H9 (cell line): ENCODE measurements around the gene HAGH. TPM values are rescaled to one million over a fixed set of nuclear protein-coding genes. Genes with fewer than 3 reads are reported as not detected.

Experiments
- DNase-seq: peaks from one replicate; pipeline ENCODE4 v3.0.0-alpha.2; 2017
- H2AFZ ChIP-seq: one replicate; pipeline ENCODE4 v1.6.1; 2013; ENCODE audit warnings: mild to moderate bottlenecking, low read length, control low read depth, moderate library complexity
- H2AK5ac ChIP-seq: 2 replicates; pipeline ENCODE4 v1.6.1; 2013; ENCODE audit warnings: low read length, control low read depth, mixed read lengths; ENCODE audit not compliant: insufficient read length
- H2BK120ac ChIP-seq: one replicate; pipeline ENCODE4 v1.6.1; 2013; ENCODE audit warnings: low read depth, mild to moderate bottlenecking, low read length, control low read depth, inconsistent platforms; ENCODE audit not compliant: poor library complexity, severe bottlenecking
- H2BK12ac ChIP-seq: 2 replicates; pipeline ENCODE4 v1.6.1; 2013; ENCODE audit warnings: low read length, control low read depth, mixed read lengths, low read depth; ENCODE audit not compliant: insufficient read length
- H2BK15ac ChIP-seq: 2 replicates; pipeline ENCODE4 v1.6.1; 2013; ENCODE audit warnings: low read depth, low read length, control low read depth
- H2BK20ac ChIP-seq: one replicate; pipeline ENCODE4 v1.6.1; 2013; ENCODE audit warnings: low read depth, mild to moderate bottlenecking, low read length, control low read depth, inconsistent platforms; ENCODE audit not compliant: poor library complexity, severe bottlenecking
- H2BK5ac ChIP-seq: 2 replicates; pipeline ENCODE4 v1.6.1; 2013; ENCODE audit warnings: low read length, control low read depth, mixed read lengths; ENCODE audit not compliant: insufficient read length
- H3K14ac ChIP-seq: 2 replicates; pipeline ENCODE4 v1.6.1; 2013; ENCODE audit warnings: low read length, control low read depth; ENCODE audit not compliant: insufficient read depth
- H3K18ac ChIP-seq: 2 replicates; pipeline ENCODE4 v1.6.1; 2013; ENCODE audit warnings: low read depth, mild to moderate bottlenecking, mixed read lengths, low read length, control low read depth; ENCODE audit not compliant: insufficient read length
- H3K23ac ChIP-seq: 2 replicates; pipeline ENCODE4 v1.6.1; 2013; ENCODE audit warnings: low read length, control low read depth, mixed read lengths, low read depth; ENCODE audit not compliant: insufficient read length
- H3K23me2 ChIP-seq: 2 replicates; pipeline ENCODE4 v1.6.1; 2013; ENCODE audit warnings: low read depth, mild to moderate bottlenecking, mixed read lengths, low read length, control low read depth; ENCODE audit not compliant: insufficient read length, poor library complexity, severe bottlenecking
- H3K27ac ChIP-seq: 2 replicates; pipeline ENCODE4 v1.5.1; 2013; ENCODE audit warnings: low read length, control low read depth, mixed read lengths, low read depth; ENCODE audit not compliant: insufficient read length
- H3K27me3 ChIP-seq: 2 replicates; pipeline ENCODE4 v1.6.1; 2013; ENCODE audit warnings: low read length, control low read depth, inconsistent platforms; ENCODE audit not compliant: insufficient read depth
- H3K4ac ChIP-seq: 2 replicates; pipeline ENCODE4 v1.6.1; 2013; ENCODE audit warnings: low read depth, mild to moderate bottlenecking, control low read depth, inconsistent platforms, low read length, moderate library complexity
- H3K4me1 ChIP-seq: 2 replicates; pipeline ENCODE4 v1.6.1; 2013; ENCODE audit warnings: low read length, control low read depth, inconsistent platforms; ENCODE audit not compliant: insufficient read depth
- H3K4me2 ChIP-seq: 2 replicates; pipeline ENCODE4 v1.6.1; 2013; ENCODE audit warnings: low read length, control low read depth, mixed read lengths; ENCODE audit not compliant: insufficient read length, insufficient read depth
- H3K56ac ChIP-seq: 2 replicates; pipeline ENCODE4 v1.6.1; 2013; ENCODE audit warnings: low read depth, mild to moderate bottlenecking, mixed read lengths, low read length, control low read depth; ENCODE audit not compliant: insufficient read length
- H3K79me1 ChIP-seq: 2 replicates; pipeline ENCODE4 v1.6.1; 2013; ENCODE audit warnings: low read depth, mild to moderate bottlenecking, moderate library complexity, low read length, control low read depth, inconsistent platforms; ENCODE audit not compliant: insufficient read depth, poor library complexity, severe bottlenecking
- H3K79me2 ChIP-seq: 2 replicates; pipeline ENCODE4 v1.6.1; 2013; ENCODE audit warnings: low read length, control low read depth, inconsistent platforms; ENCODE audit not compliant: insufficient read depth
- H3K9ac ChIP-seq: 2 replicates; pipeline ENCODE4 v1.6.1; 2013; ENCODE audit warnings: low read length, control low read depth, mixed read lengths; ENCODE audit not compliant: insufficient read length; ENCODE audit errors: extremely low read depth
- H3K9me3 ChIP-seq: one replicate; pipeline ENCODE4 v1.6.1; 2013; ENCODE audit warnings: low read depth, low read length, inconsistent platforms; ENCODE audit not compliant: control insufficient read depth
- H3T11ph ChIP-seq: one replicate; pipeline ENCODE4 v1.6.1; 2013; ENCODE audit warnings: mild to moderate bottlenecking, low read length, control low read depth, inconsistent platforms
- H4K20me1 ChIP-seq: one replicate; pipeline ENCODE4 v1.6.1; 2013; ENCODE audit not compliant: control insufficient read depth, insufficient read length, insufficient read depth
- H4K5ac ChIP-seq: 2 replicates; pipeline ENCODE4 v1.6.1; 2013; ENCODE audit warnings: low read depth, mild to moderate bottlenecking, mixed read lengths, low read length, control low read depth; ENCODE audit not compliant: insufficient read length
- H4K8ac ChIP-seq: replicated peaks from 2 replicates; pipeline ENCODE4 v1.6.1; 2013; ENCODE audit warnings: low read length, control low read depth, mixed read lengths, low read depth; ENCODE audit not compliant: insufficient read length
- H4K91ac ChIP-seq: 2 replicates; pipeline ENCODE4 v1.6.1; 2013; ENCODE audit warnings: low read depth, mild to moderate bottlenecking, moderate library complexity, mixed read lengths, low read length, control low read depth; ENCODE audit not compliant: insufficient read length
- H3K27ac Mint-ChIP-seq, 3 experiments: 2 replicates in 2 of 3; 3 replicates in 1 of 3; pipeline ENCODE4 v1.8.0; 2020 to 2021; ENCODE audit warnings: mixed read lengths in 3 of 3, mild to moderate bottlenecking in 1 of 3, moderate library complexity in 1 of 3
- H3K27me3 Mint-ChIP-seq: 2 replicates; pipeline ENCODE4 v1.8.0; 2021; ENCODE audit warnings: low read depth, mild to moderate bottlenecking, moderate library complexity, mixed read lengths
- H3K36me3 Mint-ChIP-seq, 3 experiments: 2 replicates in 2 of 3; 3 replicates in 1 of 3; pipeline ENCODE4 v1.8.0; 2020 to 2021; ENCODE audit warnings: low read depth in 3 of 3, mixed read lengths in 3 of 3; ENCODE audit not compliant: insufficient read depth in 1 of 3
- H3K4me1 Mint-ChIP-seq, 2 experiments: 2 replicates each; pipeline ENCODE4 v1.8.0; 2020; ENCODE audit warnings: mixed read lengths in 2 of 2
- H3K4me3 Mint-ChIP-seq, 2 experiments: 2 replicates in 1 of 2; 3 replicates in 1 of 2; pipeline ENCODE4 v1.8.0; 2020 to 2021; ENCODE audit warnings: mild to moderate bottlenecking in 2 of 2, mixed read lengths in 2 of 2, moderate library complexity in 1 of 2
- H3K9me3 Mint-ChIP-seq, 2 experiments: 2 replicates in 1 of 2; 3 replicates in 1 of 2; pipeline ENCODE4 v1.8.0; 2020; ENCODE audit warnings: mild to moderate bottlenecking in 2 of 2, mixed read lengths in 2 of 2, moderate library complexity in 1 of 2
- WGBS: extraction: QIAGEN DNeasy Blood & Tissue Kit; methylation state at CpG from one replicate; pipeline ENCODE4 v1.1.7; 2013; ENCODE audit warnings: missing lambda C conversion rate, low lambda C conversion rate, mixed read lengths; ENCODE audit not compliant: insufficient read length; ENCODE audit errors: extremely low coverage; 5-methylcytosine and 5-hydroxymethylcytosine counted together
- total RNA-seq: library from RNA; stranded (reverse); gene quantifications from 2 replicates; pipeline ENCODE4 v1.2.1, GENCODE V29; 2021
- TF ChIP-seq, protein P1 (sequence below): fragments of 200-600 bp; sonication (generic); conservative IDR thresholded peaks from 3 replicates; pipeline ENCODE4 v1.8.0; 2021; ENCODE audit warnings: antibody characterized with exemption, mild to moderate bottlenecking

HAGH gene
- total RNA-seq, 1 experiment from 2014 or later: 30.0 TPM

DNA sequence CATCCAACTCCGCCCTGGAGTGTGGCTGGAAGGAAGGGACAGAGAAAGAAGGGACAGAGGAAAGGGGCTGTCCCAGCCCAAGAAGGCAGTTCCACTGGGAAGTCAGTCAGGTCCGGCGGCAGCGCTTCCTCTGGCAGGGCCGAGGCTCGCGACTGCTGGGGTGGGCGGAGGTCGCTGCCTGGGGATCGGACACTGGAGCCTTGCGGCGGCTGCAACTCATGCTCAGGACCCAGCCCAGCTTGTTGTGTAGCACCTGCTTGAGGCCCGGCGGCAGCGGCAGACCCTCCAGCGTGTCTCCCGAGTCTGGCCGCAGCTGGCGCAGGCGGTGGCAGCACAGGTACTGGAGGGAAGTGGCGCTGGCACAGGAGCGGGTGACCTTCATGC is 49.6 kb downstream of the HAGH start:
- no CpG with 5 or more reads among the region's 22 CpGs for WGBS
- Histone ChIP-seq H3K4me1 (no peaks in the 10 kb centered on the region), H2BK120ac (no peak overlapping the region), H3K23me2 (peaks cover 10% of the 10 kb centered on the region), H3K79me1 (peaks cover 5% of the 10 kb centered on the region), H2BK5ac (no peak overlapping the region), H3K56ac (no peak overlapping the region), H2AK5ac (no peak overlapping the region), H3K14ac (no peak overlapping the region), H2BK20ac (no peak overlapping the region), H4K20me1 (no peaks in the 10 kb centered on the region), H2BK12ac (no peak overlapping the region), H3K23ac (no peak overlapping the region), H4K91ac (no peak overlapping the region), H3K79me2 (no peaks in the 10 kb centered on the region; the same call in 1 of the 2 replicates), H4K8ac (no peak overlapping the region), H3K4me2 (no peak overlapping the region), H3K9me3 (no peaks in the 10 kb centered on the region), H3T11ph (no peak overlapping the region), H2BK15ac (no peak overlapping the region), H3K27me3 (no peaks in the 10 kb centered on the region), H3K4ac (no peak overlapping the region), H4K5ac (no peak overlapping the region), H2AFZ (no peak overlapping the region), H3K18ac (no peak overlapping the region), H3K27ac (no peak overlapping the region), H3K9ac (no peak overlapping the region)
- Mint-ChIP-seq H3K4me1 (peaks cover 7 to 18% of the 10 kb centered on the region in 2 experiments), H3K4me3 (no peak overlapping the region), H3K27me3 (peaks cover 2% of the 10 kb centered on the region; the same call in 1 of the 2 replicates), H3K36me3 (peaks cover 5 to 48% (median 13%) of the 10 kb centered on the region in 3 experiments; a peak in 5 of 7 replicates), H3K27ac (peak overlapping the region in 1 of 3 experiments; percentile 76; a peak in 1 of 7 replicates), H3K9me3 (no peaks in the 10 kb centered on the region)
- no peak for DNase-seq
- TF ChIP-seq, protein P1, sequence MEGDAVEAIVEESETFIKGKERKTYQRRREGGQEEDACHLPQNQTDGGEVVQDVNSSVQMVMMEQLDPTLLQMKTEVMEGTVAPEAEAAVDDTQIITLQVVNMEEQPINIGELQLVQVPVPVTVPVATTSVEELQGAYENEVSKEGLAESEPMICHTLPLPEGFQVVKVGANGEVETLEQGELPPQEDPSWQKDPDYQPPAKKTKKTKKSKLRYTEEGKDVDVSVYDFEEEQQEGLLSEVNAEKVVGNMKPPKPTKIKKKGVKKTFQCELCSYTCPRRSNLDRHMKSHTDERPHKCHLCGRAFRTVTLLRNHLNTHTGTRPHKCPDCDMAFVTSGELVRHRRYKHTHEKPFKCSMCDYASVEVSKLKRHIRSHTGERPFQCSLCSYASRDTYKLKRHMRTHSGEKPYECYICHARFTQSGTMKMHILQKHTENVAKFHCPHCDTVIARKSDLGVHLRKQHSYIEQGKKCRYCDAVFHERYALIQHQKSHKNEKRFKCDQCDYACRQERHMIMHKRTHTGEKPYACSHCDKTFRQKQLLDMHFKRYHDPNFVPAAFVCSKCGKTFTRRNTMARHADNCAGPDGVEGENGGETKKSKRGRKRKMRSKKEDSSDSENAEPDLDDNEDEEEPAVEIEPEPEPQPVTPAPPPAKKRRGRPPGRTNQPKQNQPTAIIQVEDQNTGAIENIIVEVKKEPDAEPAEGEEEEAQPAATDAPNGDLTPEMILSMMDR: no peak
